ENCODE measurements around the gene AFF3. TPM values are rescaled to one million over a fixed set of nuclear protein-coding genes. Genes with fewer than 3 reads are reported as not detected.
A peak's percentile ranks its signal among the peaks of the same experiment; 100 is the strongest.

AFF3 gene
- total RNA-seq, 1 donor from 2014 or later = 20.9 TPM

GRCh38 chr2:99640635-99641151 is 501.7 kb downstream of the AFF3 start:
- Mint-ChIP-seq H3K4me3 (no peak overlapping the region), H3K9me3 (no peaks in the 10 kb centered on the region), H3K4me1 (peaks cover 9% of the 10 kb centered on the region), H3K27ac (ENCODE audit: unreplicated experiment) (no peak overlapping the region), H3K36me3 (ENCODE audit: low read depth) (no peaks in the 10 kb centered on the region), H3K27me3 (ENCODE audit: low read depth) (no peaks in the 10 kb centered on the region)
- no peak for DNase-seq (ENCODE audit: low read depth, low spot score)
- no peak for TF ChIP-seq CTCF (conservative IDR thresholded peaks at IDR 0.05)

GRCh38 chr2:99638791-99639190 is 503.6 kb downstream of the AFF3 start:
- H3K36me3 Mint-ChIP-seq (ENCODE audit: low read depth) = no peaks in the 10 kb centered on the region
- peaks cover 9% of the 10 kb centered on the region for H3K4me1 Mint-ChIP-seq
- TF ChIP-seq CTCF (conservative IDR thresholded peaks at IDR 0.05) = no peak
- no peak overlapping the region for H3K27ac Mint-ChIP-seq (ENCODE audit: unreplicated experiment)
- H3K4me3 Mint-ChIP-seq = no peak overlapping the region
- DNase-seq (ENCODE audit: low read depth, low spot score) = no peak
- H3K27me3 Mint-ChIP-seq (ENCODE audit: low read depth) = no peaks in the 10 kb centered on the region
- H3K9me3 Mint-ChIP-seq = no peaks in the 10 kb centered on the region

- no peaks in the 10 kb centered on the region for H3K9me3 Mint-ChIP-seq
- H3K4me1 Mint-ChIP-seq = peaks cover 9% of the 10 kb centered on the region
- H3K27me3 Mint-ChIP-seq (ENCODE audit: low read depth) = no peaks in the 10 kb centered on the region
- no peak for DNase-seq (ENCODE audit: low read depth, low spot score)
- H3K4me3 Mint-ChIP-seq = no peak overlapping the region
- H3K27ac Mint-ChIP-seq (ENCODE audit: unreplicated experiment) = no peak overlapping the region
- no peak for TF ChIP-seq CTCF (conservative IDR thresholded peaks at IDR 0.05)
- peaks cover 4% of the 10 kb centered on the region for H3K36me3 Mint-ChIP-seq (ENCODE audit: low read depth)
Measured at GRCh38 chr2:99637159-99637697, 505.2 kb downstream of the AFF3 start.

GRCh38 chr2:99636144-99637034 is 506.0 kb downstream of the AFF3 start:
- Mint-ChIP-seq H3K27me3 (ENCODE audit: low read depth) (no peaks in the 10 kb centered on the region), H3K4me1 (peaks cover 9% of the 10 kb centered on the region), H3K27ac (ENCODE audit: unreplicated experiment) (peak overlapping the region; percentile 82), H3K9me3 (no peaks in the 10 kb centered on the region), H3K4me3 (no peak overlapping the region), H3K36me3 (ENCODE audit: low read depth) (peaks cover 4% of the 10 kb centered on the region)
- no peak for TF ChIP-seq CTCF (conservative IDR thresholded peaks at IDR 0.05)
- no peak for DNase-seq (ENCODE audit: low read depth, low spot score)

- H3K4me1 Mint-ChIP-seq = peaks cover 9% of the 10 kb centered on the region
- no peak overlapping the region for H3K4me3 Mint-ChIP-seq
- H3K9me3 Mint-ChIP-seq = no peaks in the 10 kb centered on the region
- no peaks in the 10 kb centered on the region for H3K27me3 Mint-ChIP-seq (ENCODE audit: low read depth)
- H3K27ac Mint-ChIP-seq (ENCODE audit: unreplicated experiment) = no peak overlapping the region
- no peak for TF ChIP-seq CTCF (conservative IDR thresholded peaks at IDR 0.05)
- peaks cover 4% of the 10 kb centered on the region for H3K36me3 Mint-ChIP-seq (ENCODE audit: low read depth)
- DNase-seq (ENCODE audit: low read depth, low spot score) = no peak
Measured at GRCh38 chr2:99635710-99636109, 506.7 kb downstream of the AFF3 start.
